Mammary epithelial cell (primary cell): ENCODE data around the gene DDX53.

Experiments
- CTCF ChIP-seq, 2 donors: IDR thresholded peaks in 1 of 2; conservative IDR thresholded peaks in 1 of 2; 2 replicates each; pipeline ENCODE4 v1.5.1; 2011 to 2012; ENCODE audit warnings: inconsistent platforms in 2 of 2, low read length in 2 of 2, mild to moderate bottlenecking in 2 of 2, control low read depth in 1 of 2, low read depth in 1 of 2; ENCODE audit not compliant: insufficient read depth in 1 of 2; ENCODE audit errors: extremely low read depth in 1 of 2
- EZH2 ChIP-seq: IDR thresholded peaks from 2 replicates; pipeline ENCODE4 v1.6.1; 2012; ENCODE audit warnings: low read length, inconsistent platforms, borderline replicate concordance

GRCh38 chrX:22963196-22963595, 36.6 kb upstream of the DDX53 start:
- TF ChIP-seq CTCF (conservative IDR thresholded peaks at IDR 0.05 in 1 of 2, IDR thresholded peaks at IDR 0.05 in 1 of 2; ENCODE audit: extremely low read depth in 1 of 2, insufficient read depth in 1 of 2, low read depth in 1 of 2, low read length in 2 of 2) (no peak), EZH2 (no peak)
